ENCODE measurements around the gene TSPAN8. TPM values are rescaled to one million over a fixed set of nuclear protein-coding genes. Genes with fewer than 3 reads are reported as not detected.
"Not testable (repeated sequence)": the region's sequence is repeated elsewhere in the genome, so short reads cannot be mapped to it uniquely, and the experiment has no call there.

TSPAN8 gene
- total RNA-seq, 1 donor from 2014 or later, result not detected

- H3K9me3 ChIP-seq (ENCODE audit: low read depth), result no peaks in the 10 kb centered on the region
- Mint-ChIP-seq H3K27me3 (ENCODE audit: insufficient read depth, low read depth) (no peaks in the 10 kb centered on the region), H3K9me3 (no peaks in the 10 kb centered on the region), H3K36me3 (no peaks in the 10 kb centered on the region), H3K4me3 (no peak overlapping the region), H3K4me1 (no peaks in the 10 kb centered on the region), H3K27ac (no peak overlapping the region)
- no peak overlapping the region for H3K27ac ChIP-seq
- DNase-seq (ENCODE audit: low spot score), result no peak
- no peak for TF ChIP-seq EZH2 (IDR thresholded peaks at IDR 0.05)
- no peak for TF ChIP-seq CTCF (IDR thresholded peaks at IDR 0.05)
- no peak for TF ChIP-seq EZH2phosphoT487 (IDR thresholded peaks at IDR 0.05)
- no peaks in the 10 kb centered on the region for H3K4me1 ChIP-seq
- H3K36me3 ChIP-seq, result no peaks in the 10 kb centered on the region
- H2AFZ ChIP-seq (replicated peaks), result peak overlapping the region; percentile 82
- H3K27me3 ChIP-seq, result no peaks in the 10 kb centered on the region
- H3K4me2 ChIP-seq, result no peak overlapping the region
- no peaks in the 10 kb centered on the region for H3K79me2 ChIP-seq (ENCODE audit: low read depth)
- no peak overlapping the region for H3K4me3 ChIP-seq
- H3F3A ChIP-seq (ENCODE audit: low read depth), result no peaks in the 10 kb centered on the region
- no peak overlapping the region for H3K9ac ChIP-seq
- H4K20me1 ChIP-seq (ENCODE audit: low read depth), result no peaks in the 10 kb centered on the region
Measured at GRCh38 chr12:71124835-71125460, 32.9 kb downstream of the TSPAN8 start.

GRCh38 chr12:71113148-71113547, 44.7 kb downstream of the TSPAN8 start:
- not testable (repeated sequence) for H3K36me3 Mint-ChIP-seq, H3K4me3 Mint-ChIP-seq
- H3K9me3 Mint-ChIP-seq, result peaks cover 24% of the 10 kb centered on the region

GRCh38 chr12:71109834-71110233, 48.0 kb downstream of the TSPAN8 start:
- no peak for DNase-seq (ENCODE audit: low spot score)
- Histone ChIP-seq H3K4me1 (no peaks in the 10 kb centered on the region), H3K27me3 (no peaks in the 10 kb centered on the region), H3K4me3 (no peak overlapping the region), H3K9me3 (ENCODE audit: low read depth) (no peaks in the 10 kb centered on the region), H3K9ac (no peak overlapping the region), H2AFZ (replicated peaks) (no peak overlapping the region), H3K36me3 (no peaks in the 10 kb centered on the region), H3K79me2 (ENCODE audit: low read depth) (no peaks in the 10 kb centered on the region), H3K27ac (no peak overlapping the region), H3F3A (ENCODE audit: low read depth) (no peaks in the 10 kb centered on the region), H4K20me1 (ENCODE audit: low read depth) (no peaks in the 10 kb centered on the region), H3K4me2 (no peak overlapping the region)
- Mint-ChIP-seq H3K4me3 (no peak overlapping the region), H3K27me3 (ENCODE audit: insufficient read depth, low read depth) (no peaks in the 10 kb centered on the region), H3K36me3 (no peaks in the 10 kb centered on the region), H3K4me1 (no peaks in the 10 kb centered on the region), H3K9me3 (peaks cover 21% of the 10 kb centered on the region), H3K27ac (no peak overlapping the region)
- TF ChIP-seq EZH2 (IDR thresholded peaks at IDR 0.05) (no peak), CTCF (IDR thresholded peaks at IDR 0.05) (no peak), EZH2phosphoT487 (IDR thresholded peaks at IDR 0.05) (no peak)

More at GRCh38 chr12:71113148-71113547, 44.7 kb downstream of the TSPAN8 start:
- not testable (repeated sequence) for H3K4me1 Mint-ChIP-seq; H3K27ac Mint-ChIP-seq; H3K4me2 ChIP-seq; DNase-seq (ENCODE audit: low spot score); H3K4me1 ChIP-seq; H3K4me3 ChIP-seq; H3K79me2 ChIP-seq (ENCODE audit: low read depth); H3K27me3 ChIP-seq; H2AFZ ChIP-seq (replicated peaks); H3K36me3 ChIP-seq; H3K9ac ChIP-seq; H3K9me3 ChIP-seq (ENCODE audit: low read depth); H3K27me3 Mint-ChIP-seq (ENCODE audit: insufficient read depth, low read depth); H3F3A ChIP-seq (ENCODE audit: low read depth); H4K20me1 ChIP-seq (ENCODE audit: low read depth); H3K27ac ChIP-seq

- Histone ChIP-seq H3K27me3 (no peaks in the 10 kb centered on the region), H3K4me1 (no peaks in the 10 kb centered on the region), H3K9ac (no peak overlapping the region), H4K20me1 (ENCODE audit: low read depth) (no peaks in the 10 kb centered on the region), H2AFZ (replicated peaks) (no peak overlapping the region), H3K4me2 (no peak overlapping the region), H3K27ac (no peak overlapping the region), H3K36me3 (no peaks in the 10 kb centered on the region), H3K4me3 (no peak overlapping the region), H3K9me3 (ENCODE audit: low read depth) (no peaks in the 10 kb centered on the region), H3F3A (ENCODE audit: low read depth) (no peaks in the 10 kb centered on the region), H3K79me2 (ENCODE audit: low read depth) (no peaks in the 10 kb centered on the region)
- H3K4me3 Mint-ChIP-seq, result no peak overlapping the region
- no peak for DNase-seq (ENCODE audit: low spot score)
- no peaks in the 10 kb centered on the region for H3K36me3 Mint-ChIP-seq
- no peak overlapping the region for H3K27ac Mint-ChIP-seq
- TF ChIP-seq EZH2phosphoT487 (IDR thresholded peaks at IDR 0.05) (no peak), CTCF (IDR thresholded peaks at IDR 0.05) (no peak), EZH2 (IDR thresholded peaks at IDR 0.05) (no peak)
- no peaks in the 10 kb centered on the region for H3K4me1 Mint-ChIP-seq
- H3K27me3 Mint-ChIP-seq (ENCODE audit: insufficient read depth, low read depth), result no peaks in the 10 kb centered on the region
- peaks cover 26% of the 10 kb centered on the region for H3K9me3 Mint-ChIP-seq
Measured at GRCh38 chr12:71108355-71108754, 49.4 kb downstream of the TSPAN8 start.
